GM10847 (cell line): ENCODE data around the gene NAALADL2.

Experiments
- POLR2A ChIP-seq: IDR thresholded peaks from 2 replicates; pipeline ENCODE4 v1.6.1; 2011; ENCODE audit not compliant: insufficient read length; ENCODE audit errors: extremely low read depth

The NAALADL2 gene

DNA sequence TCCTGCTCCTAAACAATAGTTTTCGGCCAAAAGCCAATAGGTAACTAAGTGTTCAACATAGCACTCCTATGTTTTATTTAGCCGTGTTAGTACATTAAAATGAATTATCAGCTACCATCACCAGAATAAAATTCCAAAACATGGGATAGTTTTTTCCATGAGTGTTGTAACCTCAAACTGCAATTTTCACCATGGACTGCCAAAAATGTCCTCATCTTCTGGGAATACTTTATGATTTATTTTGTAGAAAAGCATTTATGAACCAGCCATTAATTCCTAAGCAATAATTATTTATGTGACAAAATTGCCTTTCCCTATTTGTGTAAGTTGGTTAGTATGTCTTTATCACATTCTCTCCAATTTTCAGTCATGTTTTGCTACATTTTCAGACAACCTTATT lies 438.1 kb downstream of the NAALADL2 start:
- no peak for TF ChIP-seq POLR2A

GRCh38 chr3:175301741-175302140 lies 442.6 kb downstream of the NAALADL2 start:
- TF ChIP-seq POLR2A = no peak

GRCh38 chr3:175304404-175304803 lies 445.3 kb downstream of the NAALADL2 start:
- TF ChIP-seq POLR2A = no peak

- TF ChIP-seq POLR2A = no peak
These were observed 448.5 kb downstream of the NAALADL2 start for GRCh38 chr3:175307642-175308041.

DNA sequence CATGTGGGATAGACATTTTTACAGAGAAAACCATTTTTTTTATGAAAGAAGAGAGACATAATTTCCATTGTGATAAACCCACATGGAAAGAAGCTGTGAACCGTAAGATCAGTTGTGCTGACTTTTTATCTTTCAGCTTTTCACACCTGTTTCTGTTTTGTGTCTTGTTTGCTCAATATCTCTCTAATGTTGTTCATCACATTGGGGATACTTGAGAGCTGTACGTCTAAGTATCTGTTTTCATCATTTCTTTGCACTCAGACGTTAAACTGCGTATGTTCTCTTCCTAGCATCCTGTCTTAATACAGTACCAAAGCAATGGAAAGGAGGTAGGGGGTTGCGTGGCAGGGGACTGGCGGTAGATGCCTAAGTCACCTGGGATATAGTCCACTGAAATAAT lies 449.0 kb downstream of the NAALADL2 start:
- no peak for TF ChIP-seq POLR2A

DNA sequence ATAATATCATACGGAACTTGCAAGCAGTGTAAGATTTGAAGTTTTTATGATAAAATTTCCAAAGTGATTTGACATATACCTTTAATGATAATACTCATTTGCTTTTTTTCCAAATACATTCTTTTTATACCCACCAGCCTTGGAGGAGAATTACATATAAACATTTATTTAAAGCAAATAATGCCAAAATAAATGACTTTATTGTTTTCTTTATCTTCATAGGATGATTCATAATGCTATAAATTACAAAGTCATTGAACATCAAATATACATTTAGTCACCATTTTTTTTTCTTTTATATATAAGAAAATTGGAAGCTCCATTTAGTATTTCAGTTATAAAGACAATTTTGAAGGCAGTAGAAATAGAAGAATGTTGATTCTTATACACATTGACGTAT lies 450.9 kb downstream of the NAALADL2 start:
- TF ChIP-seq POLR2A = no peak

DNA sequence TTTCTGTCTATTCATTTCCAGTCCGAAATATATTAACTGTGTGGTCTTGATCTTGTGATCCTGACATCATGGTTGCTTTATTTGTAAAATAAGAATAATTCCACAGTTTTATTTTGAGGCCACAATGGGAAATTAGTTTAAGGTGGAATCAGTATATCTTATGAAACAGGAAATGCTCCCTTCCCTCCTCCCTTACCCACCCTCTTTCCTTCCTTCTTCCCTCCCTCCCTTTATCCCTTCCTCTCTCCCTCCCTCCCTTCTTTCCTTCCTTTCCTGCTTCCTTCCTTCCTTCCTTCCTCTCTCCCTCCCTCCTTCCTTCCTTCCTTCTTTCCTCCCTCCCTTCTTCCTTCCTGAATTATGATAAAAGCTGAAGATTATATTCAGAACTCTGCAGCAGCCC lies 452.3 kb downstream of the NAALADL2 start:
- no peak for TF ChIP-seq POLR2A

- no peak for TF ChIP-seq POLR2A
These were observed 452.8 kb downstream of the NAALADL2 start for GRCh38 chr3:175311946-175312345.

DNA sequence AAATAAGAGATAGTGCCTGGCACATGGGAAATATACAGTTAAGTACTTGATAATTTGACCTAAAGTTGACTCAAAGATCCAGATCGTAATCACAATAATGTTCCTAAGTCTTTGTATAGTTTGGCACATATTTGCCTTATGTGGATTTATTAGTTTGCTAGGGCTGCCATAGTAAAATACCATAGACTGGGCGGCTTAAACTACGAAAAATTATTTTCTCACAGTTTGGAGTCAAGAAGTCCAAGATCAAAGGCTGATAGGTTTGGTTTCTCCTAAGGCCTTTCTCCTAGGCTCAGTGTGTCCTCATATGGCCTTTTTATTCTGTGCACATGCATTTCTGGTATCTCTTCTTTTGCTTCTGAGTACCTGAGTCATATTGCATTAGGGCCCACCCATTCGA lies 453.7 kb downstream of the NAALADL2 start:
- TF ChIP-seq POLR2A = no peak

- TF ChIP-seq POLR2A = no peak
These were observed 457.7 kb downstream of the NAALADL2 start for GRCh38 chr3:175316799-175317198.

- no peak for TF ChIP-seq POLR2A
These were observed 466.3 kb downstream of the NAALADL2 start for GRCh38 chr3:175325440-175325839.

- TF ChIP-seq POLR2A = no peak
These were observed 466.9 kb downstream of the NAALADL2 start for GRCh38 chr3:175326041-175326440.

DNA sequence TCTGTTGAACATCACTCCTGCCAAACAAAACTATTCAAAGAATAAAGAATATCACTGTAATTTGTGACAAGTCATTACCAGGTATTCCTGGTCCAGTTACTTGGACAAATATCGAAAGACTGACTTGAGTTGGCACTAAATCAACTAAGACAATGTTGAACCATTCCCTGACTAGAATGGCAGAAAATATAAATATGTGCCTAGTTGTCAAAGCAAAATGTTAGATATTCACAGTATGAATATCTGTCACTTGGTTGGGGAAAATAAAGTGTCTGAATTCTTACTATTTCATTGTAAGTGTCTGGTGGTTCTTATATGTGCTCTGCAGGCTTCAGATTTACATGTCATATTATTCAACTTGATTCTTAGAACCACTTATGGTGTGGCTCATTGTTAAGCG lies 470.2 kb downstream of the NAALADL2 start:
- no peak for TF ChIP-seq POLR2A

- TF ChIP-seq POLR2A = no peak
These were observed 476.1 kb downstream of the NAALADL2 start for GRCh38 chr3:175335229-175335628.

DNA sequence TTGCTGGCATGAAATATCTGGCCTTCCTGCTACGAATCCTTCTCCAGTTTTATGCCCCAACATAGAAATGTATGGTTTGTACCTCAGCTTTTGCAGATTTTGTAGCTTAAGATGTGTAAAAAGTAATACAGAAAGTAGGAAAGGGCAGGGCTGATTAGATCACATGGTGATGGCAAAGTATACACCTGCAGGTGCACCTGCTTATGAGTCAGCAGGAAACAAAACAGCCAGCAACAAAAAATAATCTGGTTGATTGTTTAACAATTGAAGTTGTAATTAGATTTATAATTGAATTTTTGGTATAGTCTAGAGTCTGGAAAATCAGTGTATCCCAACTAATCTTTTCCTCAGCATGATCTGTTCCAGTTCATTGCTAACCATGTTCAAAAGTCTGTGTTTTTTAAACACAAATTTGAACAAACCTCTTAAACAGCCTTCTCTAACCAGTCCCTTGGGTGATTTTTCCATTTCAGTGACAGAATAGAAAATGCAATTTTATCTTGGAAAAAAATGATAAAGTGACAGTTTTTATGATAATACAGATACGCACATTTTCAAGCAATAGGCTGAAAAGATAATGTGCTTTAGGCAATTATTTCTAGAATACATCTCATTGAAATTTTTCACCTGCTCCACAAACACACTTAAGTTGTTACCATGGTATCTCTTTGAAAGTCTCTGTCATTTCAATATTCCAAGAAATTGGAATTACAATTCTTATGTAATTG lies 477.4 kb downstream of the NAALADL2 start:
- TF ChIP-seq POLR2A = no peak

DNA sequence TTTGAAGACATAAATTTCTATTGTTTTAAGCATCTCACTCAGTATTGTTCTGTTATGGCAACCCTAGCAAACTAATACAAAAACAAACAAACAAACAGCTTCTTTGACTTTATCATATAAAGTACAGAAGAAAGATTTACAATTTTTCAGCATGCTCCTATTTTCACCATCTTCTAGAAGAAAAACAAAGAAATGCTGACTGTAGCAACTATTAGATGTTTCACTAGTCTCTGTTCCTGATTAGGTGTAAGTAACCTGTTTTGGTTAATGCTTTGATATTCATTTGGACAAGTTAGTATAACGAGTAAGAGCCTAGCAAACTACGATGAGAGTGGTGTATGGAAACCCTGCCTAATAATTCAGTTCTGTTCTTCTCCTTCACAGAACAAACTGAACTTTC lies 478.5 kb downstream of the NAALADL2 start:
- TF ChIP-seq POLR2A = no peak

DNA sequence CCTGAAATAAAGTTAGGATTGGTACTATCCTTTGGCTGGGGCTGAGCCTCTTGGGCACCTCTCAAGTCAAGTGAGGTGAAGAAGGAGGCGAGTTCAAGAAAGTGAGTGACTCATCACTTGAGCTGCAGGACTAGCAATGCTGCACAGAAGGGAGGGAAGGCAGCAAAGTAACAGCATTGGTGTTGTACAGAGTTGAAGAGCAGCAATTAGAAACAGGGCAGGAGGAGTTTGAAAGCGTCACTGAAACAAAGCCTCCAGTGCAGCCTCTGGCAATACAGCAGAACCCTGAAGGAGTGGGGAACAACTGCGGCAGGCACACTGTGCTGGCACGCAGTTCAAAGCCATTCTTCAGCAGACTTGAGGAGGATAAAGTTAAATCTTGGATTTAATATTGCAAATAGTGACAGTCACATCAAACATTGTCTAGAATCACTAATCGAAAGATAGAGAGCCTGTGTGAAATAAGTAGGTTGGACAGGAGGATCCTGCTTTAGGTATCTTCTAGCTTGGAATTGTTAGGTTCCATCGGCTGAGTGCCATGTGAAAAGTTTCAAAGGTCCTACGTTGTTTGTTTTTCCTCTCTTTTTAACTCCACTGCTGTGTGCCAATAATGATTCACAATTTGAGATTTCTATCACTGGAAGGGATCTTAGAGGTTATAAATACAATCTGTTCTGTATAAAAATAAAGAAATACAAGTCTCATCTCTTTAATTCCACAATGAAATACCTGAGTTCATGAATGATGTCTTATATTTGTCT lies 479.8 kb downstream of the NAALADL2 start:
- no peak for TF ChIP-seq POLR2A

DNA sequence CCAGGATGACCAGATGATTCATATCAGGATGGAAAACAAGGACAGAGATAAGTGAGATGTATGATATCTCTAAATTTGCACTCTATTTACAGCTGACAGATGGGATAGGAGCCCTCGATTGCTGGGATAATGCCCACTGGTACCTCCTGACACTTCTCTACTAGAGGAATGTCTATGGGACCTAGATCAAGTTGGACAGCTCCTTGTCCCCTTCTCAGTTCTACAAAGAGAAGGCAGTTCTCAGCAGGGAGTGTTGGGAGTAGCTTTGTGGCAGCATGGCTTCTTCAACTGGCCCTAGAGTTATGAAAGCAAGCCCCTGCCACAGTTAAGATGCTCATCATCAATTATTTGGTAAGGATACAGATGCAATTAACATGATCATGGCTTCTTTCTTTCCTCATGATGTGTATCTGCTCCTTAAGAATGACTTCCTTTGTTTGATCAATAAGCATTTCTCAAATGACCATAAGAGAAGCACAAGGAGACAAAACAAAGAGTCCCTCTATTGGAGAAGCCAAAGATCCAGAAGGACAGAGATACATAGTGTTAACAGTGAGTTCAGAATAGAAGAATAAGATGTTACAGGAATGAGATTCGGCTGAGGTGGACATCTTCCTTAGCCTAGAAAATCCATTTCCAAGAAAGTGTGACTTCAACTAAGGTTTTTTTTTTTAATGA lies 481.3 kb downstream of the NAALADL2 start:
- TF ChIP-seq POLR2A = no peak
